GM19043 (cell line): ENCODE data around the gene POLR1A.
A peak's percentile ranks its signal among the peaks of the same experiment; 100 is the strongest.

Experiments
- ATAC-seq: cut with Tn5 transposase; IDR thresholded peaks from one replicate; pipeline ENCODE4 v1.9.1; 2021; ENCODE audit warnings: low read depth; ENCODE audit not compliant: unreplicated experiment

The POLR1A gene

DNA sequence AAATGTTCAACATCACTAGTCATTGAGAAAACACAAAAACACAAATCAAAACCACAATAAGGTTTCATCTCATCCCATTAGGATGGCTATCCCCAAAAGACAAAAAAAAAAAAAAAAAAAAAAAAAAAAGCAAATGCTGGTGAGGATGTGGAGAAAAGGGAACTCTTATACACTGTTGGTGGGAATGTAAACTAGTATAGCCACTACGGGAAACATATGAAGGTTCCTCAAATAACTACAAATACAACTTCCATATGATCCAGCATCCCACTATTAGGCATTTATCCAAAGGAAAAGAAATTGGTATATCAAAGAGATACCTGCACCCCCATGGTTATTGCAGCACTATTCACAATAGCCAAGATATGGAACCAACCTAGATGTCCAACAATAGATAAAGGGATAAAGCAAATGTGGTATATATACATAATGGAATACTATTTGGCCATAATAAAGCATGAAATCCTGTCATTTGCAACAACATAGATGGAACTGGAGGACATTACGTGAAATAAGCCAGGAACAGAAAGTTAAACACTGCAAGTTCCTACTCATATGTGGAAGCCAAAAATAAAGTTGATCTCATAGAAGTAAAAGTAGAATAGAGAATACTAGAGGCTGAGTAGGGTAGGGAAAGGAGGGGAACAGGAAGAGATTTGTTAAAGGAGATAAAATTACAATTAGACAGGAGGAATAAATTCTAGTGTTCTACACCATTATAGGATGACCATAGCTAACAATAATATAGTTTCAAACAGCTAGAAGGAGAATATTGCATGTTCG lies 8.4 kb downstream of the POLR1A start:
- no peak for ATAC-seq

DNA sequence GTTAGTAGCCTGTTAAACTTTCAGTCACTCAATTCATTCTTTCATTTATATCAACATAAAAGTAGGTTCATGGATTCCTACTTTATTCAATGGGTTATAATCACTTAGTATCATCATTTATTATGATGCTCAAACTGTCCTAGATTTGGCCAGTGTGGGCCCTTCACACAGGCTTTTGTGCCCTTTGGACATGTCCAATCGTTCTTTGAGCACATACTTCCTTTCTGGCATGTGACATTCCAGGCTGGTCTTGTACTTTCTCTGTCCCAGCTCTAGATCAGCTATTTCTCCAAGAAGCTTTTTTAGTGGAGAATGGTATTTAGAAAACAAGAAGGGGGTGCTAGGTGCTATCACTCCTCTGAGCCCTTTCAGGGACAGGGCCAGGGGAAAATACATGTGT lies 11.5 kb downstream of the POLR1A start:
- ATAC-seq = no peak

DNA sequence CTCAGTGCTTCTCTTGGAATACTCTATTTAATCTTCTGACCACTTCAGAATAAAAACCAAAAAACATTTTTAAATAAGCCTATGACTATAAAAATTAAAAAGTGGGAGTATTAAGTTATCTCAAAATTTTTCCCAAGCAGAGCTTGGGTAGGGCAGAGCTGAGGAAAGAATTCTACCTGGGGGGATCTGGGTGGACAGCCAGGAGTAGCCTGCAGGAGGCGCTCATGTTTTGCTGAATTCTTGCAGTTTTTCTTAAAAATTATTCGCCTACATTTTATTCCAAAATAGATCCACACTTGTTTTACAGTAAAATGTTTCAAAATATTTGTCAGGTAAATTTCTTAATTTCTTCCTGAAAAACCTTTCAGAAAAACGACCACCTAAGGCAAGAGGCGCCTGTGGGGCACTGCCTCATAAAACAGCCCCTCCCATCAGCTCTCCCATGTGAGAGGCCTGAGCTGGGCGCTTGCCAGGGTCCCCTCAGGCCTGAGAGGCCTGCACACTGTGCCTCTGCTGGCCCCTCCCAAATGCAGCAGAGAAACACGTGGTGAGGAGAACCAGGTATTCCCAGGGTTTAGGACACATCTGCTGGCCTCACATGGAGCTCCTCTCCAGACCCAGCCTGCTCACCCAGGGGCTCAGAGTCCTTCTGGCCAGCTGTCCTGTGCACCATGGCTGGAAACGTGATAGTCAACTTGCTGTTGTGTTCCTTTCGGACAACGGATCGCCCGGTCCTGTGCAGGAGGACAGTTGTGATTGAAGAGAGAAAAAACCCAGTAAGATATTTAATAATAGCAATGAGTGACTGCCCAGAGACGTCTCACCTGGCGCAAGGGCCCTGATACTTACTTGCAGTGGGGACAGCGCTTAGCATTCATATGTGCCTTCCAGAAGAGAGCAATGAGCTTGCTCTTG lies 17.5 kb downstream of the POLR1A start:
- no peak for ATAC-seq

DNA sequence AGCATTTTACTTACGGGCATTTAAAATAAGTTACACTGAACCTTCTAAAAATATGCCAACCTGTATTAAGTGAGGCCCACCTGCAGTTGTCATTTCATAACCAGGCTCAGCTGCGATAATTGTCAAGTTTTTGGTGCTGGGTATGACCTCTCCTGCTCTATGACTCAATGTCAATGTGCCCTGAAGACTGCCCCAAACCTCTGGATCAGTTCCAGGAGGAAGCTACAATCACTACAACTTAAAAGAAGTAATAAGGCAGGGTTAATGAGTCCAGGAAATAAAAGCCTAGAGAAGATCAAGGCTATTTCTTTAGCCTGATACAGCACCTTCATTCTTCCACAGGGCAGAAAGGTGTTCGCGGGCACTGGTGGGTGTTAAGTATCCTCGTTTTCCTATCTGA lies 22.9 kb downstream of the POLR1A start:
- no peak for ATAC-seq

DNA sequence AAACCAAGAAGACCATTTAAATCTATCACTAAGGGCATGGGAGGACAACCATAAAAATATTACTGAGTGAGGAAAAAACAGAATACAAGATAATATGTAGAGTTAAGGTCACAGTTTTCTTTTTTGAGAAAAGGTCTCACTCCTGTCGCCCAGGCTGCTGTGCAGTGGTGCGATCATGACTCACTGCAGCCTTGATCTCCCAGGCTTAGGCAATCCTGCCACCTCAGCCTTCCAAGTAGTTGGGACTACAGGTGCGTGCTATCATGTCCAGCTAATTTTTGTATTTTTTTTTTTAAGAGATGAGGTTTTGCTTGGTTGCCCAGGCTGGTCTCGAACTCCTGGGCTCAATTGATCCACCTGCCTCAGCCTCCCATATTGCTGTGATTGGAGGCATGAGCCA lies 24.0 kb downstream of the POLR1A start:
- no peak for ATAC-seq

DNA sequence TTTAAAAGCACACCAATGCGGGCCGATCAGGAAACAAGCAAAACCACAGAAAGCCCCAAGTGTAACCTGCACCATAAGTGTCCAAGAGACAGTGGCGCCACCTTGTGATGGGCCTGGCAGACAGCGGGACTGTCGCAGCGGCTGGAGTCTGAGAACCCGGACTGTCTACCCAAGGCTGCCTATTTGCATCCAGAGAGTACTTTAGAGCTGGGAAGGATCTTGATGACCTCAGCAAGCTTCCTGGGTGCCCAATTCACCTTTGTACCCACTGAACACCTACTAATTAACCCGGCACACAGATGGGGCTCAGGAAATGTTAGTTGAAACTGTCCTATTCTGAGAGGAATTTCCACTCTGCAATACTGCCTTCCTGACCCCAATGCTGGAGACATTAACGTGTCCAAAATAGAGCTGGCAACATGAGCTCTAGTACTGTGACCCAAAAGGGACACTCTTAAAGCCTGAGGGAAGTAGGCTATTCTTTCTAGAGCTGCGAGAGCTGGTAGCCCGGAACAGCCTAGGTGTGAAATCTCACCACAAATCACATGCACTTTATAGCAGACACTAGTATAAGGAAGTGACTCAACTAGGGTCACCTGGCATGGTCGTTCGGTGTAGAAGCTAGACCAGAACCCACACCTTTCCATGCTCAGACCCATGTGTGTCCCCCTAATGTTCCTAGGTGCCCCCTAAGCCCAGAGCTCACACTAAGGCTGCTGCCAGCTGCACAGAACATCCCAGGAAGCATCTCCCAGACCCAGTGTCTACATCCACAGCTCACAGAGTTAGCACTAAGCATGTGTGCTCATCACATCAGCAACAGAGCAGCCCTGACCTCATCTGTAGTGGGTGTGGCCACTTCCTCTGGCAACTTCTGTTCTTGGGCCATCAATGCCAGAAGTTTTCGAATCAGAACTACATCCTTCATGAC lies 25.4 kb downstream of the POLR1A start:
- ATAC-seq = peak; percentile 77

DNA sequence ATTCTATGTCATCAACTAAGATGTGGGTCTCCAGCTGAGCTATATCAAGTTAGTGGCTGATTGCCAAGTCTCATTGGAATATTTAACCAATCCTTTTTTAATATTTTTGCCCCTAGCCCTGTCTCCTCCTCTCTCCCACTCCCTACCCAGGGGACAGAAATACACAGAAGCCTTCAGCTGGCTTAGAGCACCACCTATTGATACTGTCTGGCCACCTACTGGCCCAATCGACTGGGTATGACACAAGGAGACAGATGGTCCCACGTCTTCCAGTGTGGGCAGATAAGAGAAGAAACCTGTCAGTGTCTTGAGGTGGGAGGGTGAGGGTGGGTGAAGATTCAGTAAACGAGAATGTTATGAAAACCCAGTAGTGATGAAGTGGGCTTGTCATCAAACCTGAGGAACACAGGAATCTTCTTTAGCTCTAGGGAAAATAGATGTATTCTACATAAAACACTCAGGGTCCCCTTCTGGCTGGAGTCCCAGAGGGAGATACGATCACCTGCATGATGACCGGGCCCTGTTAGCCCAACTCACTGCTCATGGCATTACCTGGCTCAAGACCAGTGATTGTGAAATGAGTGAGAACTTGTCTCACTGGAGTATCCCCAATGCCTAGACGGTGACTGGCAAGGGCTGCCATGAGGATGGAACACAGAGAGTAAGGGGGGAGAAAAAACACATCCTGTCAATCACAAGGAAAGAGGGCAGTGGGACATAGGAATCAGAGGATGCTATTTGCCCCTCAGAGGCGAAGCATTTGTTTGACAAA lies 26.7 kb downstream of the POLR1A start:
- ATAC-seq = no peak

DNA sequence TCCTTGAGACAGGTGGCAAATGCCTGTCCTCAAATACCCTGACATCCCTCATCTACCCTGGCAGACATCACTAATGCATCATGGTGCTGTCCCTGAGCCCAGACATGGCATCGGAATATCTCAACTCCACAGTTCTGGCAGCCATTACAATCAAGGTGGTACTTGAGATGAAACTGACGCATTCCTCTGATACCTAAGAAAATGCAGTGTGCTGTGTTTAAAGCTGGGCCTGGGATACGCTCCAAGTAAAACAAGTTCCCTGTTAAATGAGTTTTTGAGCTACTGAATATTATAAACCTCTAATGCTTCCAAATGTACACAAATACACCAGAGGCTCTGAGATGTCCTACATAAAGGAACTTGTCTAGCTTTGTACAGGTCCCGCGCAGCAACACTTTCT lies 29.8 kb downstream of the POLR1A start:
- no peak for ATAC-seq

DNA sequence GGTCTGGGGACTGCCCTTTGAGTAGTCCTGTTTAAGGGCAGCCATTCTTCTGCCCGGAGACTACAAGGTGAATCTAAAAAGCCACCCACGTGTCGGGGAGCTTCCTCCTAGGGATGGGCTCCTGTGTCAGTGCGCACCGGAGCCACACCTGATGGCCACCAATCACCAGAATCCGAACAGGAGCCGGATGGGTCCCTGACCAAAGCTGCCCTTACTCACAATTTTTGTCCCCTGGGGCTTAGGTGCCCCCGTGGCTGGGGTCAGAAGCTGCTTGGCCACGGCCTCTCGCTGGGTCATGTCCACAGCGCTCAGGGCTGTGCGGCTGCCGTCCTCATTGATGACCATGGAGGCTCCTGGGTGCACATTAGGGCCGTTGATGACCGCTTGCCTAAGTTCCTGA lies 30.9 kb downstream of the POLR1A start:
- no peak for ATAC-seq

DNA sequence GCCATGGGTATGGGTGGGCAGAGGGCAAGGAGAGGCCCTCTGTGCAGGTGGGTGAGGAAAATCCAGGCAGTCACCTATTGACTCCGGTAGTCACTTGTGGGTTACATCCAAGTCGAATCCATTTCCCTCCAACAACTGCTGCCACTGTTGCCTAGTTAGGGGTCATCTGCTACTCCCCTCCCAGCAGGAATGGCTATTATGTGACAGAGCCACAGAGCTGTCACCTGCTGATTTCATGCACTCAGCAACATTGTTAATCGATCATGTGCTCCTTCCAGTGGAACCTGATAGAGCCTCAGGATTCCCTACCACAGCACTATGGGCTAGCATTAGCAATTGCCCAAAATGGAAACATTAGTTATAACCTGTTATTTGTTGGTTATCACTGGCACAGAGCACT lies 31.4 kb downstream of the POLR1A start:
- ATAC-seq = no peak

DNA sequence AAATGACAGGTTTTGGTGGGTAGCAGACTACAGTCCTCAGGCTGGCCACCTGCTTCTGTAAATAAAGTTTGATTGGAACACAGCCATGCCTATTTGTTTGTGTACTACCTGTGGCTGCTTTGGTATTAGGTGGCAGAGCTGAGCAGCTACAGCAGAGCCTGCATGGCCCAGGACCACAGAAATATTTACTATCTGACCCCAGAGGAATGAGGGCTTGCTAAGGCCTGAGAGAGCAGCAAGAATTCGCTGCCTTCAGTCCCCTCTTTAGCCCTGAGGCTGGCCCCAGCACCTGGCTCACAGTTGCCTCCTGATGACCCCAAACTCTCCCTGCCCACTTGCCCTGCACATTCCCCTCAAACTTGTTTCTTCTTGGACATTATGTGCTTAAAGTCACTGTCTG lies 32.5 kb downstream of the POLR1A start:
- ATAC-seq = no peak

DNA sequence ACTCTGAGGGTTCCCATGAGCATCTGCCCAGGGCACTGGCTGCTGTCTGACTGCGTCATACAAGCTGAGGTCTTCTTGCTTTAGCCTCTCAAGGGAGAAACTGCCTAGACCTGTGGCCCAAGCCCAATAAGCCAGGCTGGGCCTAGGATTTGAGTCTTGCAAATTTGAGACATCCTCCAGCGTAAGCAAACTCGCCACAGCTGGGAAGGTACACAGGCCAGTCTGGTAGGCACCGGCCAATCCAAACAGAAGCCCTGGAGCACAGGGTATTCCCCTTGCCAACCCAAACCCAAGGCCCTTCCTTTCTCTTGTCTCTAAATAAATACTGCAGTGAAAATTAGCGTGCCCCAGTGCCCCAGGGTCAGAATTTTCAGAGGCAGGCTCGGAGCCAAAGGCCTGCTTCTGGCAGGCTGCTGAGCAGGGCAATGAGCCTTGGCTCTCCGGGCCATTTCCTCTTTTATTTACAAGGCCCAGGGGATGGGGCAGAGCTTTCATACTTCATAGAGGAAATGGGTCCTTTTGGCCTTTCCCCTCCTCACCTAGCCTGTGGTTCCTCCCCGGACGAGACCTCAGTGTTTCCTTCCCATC lies 33.3 kb downstream of the POLR1A start:
- ATAC-seq = peak; percentile 58

DNA sequence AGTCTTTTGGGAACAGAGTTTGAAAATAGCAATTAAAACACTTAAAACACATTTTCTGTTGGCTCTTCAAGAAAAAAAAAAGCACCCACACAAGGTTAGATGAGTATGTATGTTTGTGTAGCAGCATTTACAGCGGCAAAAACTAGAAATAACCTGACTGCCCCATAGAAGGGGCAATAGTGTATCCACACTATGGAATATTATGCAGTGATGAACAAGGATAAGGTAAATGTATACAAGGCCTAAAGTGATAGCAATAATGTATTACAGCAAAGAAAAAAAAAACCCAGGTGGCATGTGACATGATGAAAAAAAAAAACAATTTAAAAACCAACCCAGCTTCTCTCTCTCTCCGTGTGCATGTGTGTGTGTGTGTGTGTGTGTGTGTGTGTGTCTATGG lies 34.8 kb downstream of the POLR1A start:
- no peak for ATAC-seq

DNA sequence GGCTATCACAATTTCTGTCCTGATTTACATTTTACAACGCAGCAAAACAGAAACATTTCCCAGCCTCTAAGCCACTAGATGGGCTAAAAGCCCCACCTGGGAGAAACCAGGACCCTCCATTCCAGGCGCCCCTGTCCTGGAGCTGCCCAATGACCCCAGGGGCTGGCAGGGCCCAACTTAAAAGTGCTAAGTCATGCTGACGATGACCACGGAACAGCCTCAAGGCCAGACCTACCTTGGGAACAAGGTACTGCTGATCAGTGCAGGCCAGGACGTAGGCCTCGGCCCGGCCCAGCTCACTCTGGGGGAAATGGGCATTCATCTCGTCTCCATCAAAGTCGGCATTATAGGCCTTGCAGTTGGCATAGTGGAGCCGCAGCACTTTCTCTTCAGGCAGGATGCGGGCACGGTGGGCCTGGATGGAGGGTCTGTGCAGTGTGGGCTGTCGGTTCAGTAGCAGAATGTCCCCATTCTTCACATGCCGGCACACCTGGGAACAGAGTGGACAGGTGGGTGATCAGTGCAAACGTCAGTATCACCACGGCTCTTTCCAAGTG lies 35.8 kb downstream of the POLR1A start:
- ATAC-seq = no peak

DNA sequence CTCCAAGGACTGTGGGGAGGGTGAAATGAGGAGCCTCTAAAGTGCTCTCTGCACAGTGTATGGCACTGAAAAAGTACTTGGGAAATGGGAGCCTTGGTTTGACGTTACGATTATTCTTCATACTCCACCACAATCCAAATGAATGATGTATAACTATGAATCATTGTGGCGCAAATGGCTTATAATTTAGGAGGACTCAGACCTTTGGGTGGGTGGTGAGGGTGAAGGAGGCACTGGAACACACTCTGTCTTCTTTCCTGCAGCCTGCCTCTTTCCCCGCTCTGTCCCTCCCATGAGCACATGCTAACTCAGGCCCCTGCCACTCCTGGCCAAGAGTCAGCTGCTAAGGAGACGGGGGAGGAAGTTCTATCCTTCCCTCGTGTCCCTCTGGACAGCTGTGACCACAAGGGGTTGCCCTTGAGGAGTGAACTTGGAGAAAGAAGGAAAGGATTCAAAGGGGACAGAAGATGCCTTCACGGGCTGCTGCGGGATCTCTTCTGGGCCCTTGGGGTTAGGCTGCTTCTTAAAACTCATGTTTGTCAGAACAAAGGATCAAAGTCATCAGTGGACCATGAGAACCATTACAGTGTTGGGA lies 36.5 kb downstream of the POLR1A start:
- ATAC-seq = no peak

DNA sequence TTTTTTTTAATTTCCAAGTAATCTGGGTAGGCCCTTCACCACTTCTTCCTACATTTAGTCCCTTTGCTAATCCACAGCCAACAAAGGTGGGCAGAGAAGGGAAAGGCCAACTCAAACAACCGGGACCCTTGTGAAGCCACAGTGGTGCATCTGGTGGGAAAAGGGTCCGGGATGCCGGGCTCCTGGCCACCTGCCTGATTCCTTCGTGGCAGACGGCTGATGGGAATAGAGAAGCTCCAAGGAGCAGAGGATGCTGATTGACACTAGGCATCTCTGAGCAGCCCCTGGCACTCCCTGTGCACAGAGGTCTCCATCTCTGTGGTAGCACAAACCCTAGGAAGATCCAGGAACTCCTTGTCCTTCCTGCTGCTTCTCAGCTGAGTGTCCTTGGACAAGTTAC lies 37.0 kb downstream of the POLR1A start:
- ATAC-seq = no peak

DNA sequence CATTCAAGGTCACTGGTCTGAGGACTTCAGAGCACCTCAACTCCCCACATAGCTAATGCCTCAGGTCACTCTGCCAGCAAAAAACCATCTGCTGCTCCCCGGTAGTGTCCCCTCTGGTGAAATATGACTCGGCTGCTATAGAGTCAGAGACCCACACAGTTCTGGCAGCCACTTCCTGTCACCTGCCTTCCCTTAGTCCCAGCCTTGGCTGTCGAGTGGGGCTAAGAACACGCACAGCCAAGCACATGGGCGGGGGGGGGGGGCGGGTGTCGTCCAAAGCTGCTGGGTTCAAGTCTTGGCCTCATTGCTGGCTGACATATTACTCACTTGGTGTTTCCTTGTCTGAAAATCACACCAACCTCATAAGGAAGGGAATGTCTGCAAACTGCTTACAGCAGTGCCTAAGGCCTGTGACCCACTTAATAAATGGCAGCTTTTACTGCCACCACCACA lies 37.5 kb downstream of the POLR1A start:
- peak; percentile 82 for ATAC-seq

DNA sequence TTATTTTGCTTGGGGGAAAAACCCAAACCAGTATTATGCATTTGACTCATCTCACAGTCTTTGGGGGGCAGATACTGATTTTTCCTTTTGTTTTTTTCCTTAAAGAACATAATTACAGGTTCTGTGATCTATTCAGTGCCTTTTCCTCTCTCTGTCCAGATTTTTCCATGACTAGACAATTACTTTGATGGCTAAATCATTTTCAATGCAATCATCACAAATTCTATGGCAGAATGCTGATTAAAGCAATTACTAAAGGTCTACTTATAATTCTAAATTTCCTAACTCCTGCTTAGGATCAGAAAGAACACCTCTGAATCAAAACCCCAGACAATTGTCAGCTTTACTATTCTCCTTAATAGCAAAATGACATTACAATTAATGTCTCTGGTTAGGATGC lies 38.8 kb downstream of the POLR1A start:
- ATAC-seq = no peak

DNA sequence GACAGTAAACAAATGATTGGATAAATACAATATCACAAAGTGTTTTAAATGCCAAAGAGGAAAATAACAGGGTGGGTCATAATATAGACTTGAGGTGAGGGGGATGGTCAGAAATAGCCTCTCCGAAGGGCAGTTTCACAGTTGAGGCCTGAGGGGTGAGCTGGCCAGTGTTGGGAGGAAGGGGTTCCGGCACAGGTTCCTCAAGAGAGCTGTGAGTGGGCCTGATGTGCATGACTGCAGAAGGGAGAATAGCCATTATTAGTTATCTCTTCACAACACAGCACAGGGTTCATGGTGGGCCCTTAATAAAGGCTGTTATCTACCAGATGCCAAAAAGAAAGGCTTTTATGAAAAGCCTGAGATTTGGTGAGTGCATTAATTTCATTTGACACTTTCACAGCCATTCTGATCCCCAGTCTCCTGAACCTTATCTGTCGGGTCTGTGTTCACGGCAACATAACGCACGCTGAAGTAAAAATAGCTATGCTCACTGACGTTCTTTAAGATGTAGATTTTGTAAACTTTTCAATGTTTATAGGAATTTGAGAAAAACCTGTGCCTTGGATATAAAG lies 39.6 kb downstream of the POLR1A start:
- ATAC-seq = no peak
